SK-N-SH (cell line): Measurements from ENCODE around the gene SLC37A1.

Experiments
- FOXJ3 ChIP-seq: sonication (generic); formaldehyde crosslinking; IDR thresholded peaks from 2 replicates; pipeline ENCODE4 v1.5.1; 2020; ENCODE audit warnings: mild to moderate bottlenecking, missing genetic modification reagents
- GATA2 ChIP-seq: sonication (generic); formaldehyde crosslinking; IDR thresholded peaks from 2 replicates; pipeline ENCODE4 v1.5.0; 2020; ENCODE audit warnings: mild to moderate bottlenecking, missing genetic modification reagents
- MAX ChIP-seq: IDR thresholded peaks from 2 replicates; pipeline ENCODE4 v1.4.0; 2012; ENCODE audit warnings: low read depth
- POLR2AphosphoS5 ChIP-seq: IDR thresholded peaks from 2 replicates; pipeline ENCODE4 v1.6.1; 2012; ENCODE audit warnings: low read depth, low read length
- REST ChIP-seq: IDR thresholded peaks from 2 replicates; pipeline ENCODE4 v1.6.1; 2012; ENCODE audit warnings: mild to moderate bottlenecking, low read depth, low read length, moderate library complexity
- RFX5 ChIP-seq: IDR thresholded peaks from 2 replicates; pipeline ENCODE4 v1.6.1; 2012; ENCODE audit warnings: mild to moderate bottlenecking, improper control_type of control experiment, low read length
- TCF12 ChIP-seq: IDR thresholded peaks from 2 replicates; pipeline ENCODE4 v1.4.0; 2012
- YY1 ChIP-seq: IDR thresholded peaks from 2 replicates; pipeline ENCODE4 v1.4.0; 2012; ENCODE audit warnings: low read depth, mild to moderate bottlenecking
- TF ChIP-seq, protein P1 (sequence below): fragments of 200-600 bp; sonication (generic); IDR thresholded peaks from 2 replicates; pipeline ENCODE4 v1.6.1; 2017; ENCODE audit warnings: antibody characterized with exemption, mild to moderate bottlenecking, moderate library complexity
- TF ChIP-seq, protein P2 (sequence below): fragments of 150-350 bp; IDR thresholded peaks from 2 replicates; pipeline ENCODE4 v1.6.1; 2017; ENCODE audit warnings: antibody characterized with exemption, low read length, low read depth, borderline replicate concordance

DNA sequence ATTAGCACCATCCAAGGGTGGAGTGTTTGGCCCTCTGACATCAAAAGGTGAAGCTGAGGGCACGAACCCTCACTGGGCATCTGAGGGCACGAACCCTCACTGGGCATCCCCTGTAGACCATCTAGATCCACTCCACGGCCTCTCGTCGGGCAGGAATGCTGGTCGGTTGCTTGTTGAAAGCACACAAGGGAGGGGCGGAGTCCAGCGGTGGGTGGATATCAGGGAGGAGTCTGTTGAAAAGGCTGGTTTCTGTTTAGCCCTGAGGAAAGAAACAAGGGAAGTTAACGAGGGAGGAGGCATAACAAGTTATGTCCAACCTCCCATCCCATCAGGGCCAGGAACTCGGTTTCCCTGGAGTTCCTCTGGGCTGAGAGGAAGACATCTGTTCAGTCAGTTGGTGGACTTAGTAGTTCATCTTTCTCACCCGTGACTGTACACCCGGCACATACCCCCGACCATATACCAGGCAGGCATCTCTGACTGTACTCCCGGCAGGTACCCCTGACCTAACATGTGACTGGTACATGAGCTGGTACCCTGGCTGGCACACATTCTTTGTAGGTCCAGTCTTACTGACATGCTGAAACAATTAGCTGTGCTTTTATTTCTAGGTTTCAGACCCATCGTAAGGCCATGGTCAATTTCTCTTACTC lies 107.6 kb downstream of the SLC37A1 start:
- TF ChIP-seq, protein P1, sequence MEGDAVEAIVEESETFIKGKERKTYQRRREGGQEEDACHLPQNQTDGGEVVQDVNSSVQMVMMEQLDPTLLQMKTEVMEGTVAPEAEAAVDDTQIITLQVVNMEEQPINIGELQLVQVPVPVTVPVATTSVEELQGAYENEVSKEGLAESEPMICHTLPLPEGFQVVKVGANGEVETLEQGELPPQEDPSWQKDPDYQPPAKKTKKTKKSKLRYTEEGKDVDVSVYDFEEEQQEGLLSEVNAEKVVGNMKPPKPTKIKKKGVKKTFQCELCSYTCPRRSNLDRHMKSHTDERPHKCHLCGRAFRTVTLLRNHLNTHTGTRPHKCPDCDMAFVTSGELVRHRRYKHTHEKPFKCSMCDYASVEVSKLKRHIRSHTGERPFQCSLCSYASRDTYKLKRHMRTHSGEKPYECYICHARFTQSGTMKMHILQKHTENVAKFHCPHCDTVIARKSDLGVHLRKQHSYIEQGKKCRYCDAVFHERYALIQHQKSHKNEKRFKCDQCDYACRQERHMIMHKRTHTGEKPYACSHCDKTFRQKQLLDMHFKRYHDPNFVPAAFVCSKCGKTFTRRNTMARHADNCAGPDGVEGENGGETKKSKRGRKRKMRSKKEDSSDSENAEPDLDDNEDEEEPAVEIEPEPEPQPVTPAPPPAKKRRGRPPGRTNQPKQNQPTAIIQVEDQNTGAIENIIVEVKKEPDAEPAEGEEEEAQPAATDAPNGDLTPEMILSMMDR = no peak
- no peak for TF ChIP-seq MAX
- TF ChIP-seq RFX5 = no peak
- no peak for TF ChIP-seq GATA2 (CRISPR knock-in tag)
- TF ChIP-seq TCF12 = no peak
- TF ChIP-seq REST = no peak
- no peak for TF ChIP-seq POLR2AphosphoS5
- TF ChIP-seq, protein P2, sequence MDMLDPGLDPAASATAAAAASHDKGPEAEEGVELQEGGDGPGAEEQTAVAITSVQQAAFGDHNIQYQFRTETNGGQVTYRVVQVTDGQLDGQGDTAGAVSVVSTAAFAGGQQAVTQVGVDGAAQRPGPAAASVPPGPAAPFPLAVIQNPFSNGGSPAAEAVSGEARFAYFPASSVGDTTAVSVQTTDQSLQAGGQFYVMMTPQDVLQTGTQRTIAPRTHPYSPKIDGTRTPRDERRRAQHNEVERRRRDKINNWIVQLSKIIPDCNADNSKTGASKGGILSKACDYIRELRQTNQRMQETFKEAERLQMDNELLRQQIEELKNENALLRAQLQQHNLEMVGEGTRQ = no peak
- no peak for TF ChIP-seq FOXJ3 (CRISPR knock-in tag)
- no peak for TF ChIP-seq YY1
